DND-41 (cell line): ENCODE data around the gene INPP5F.

Experiments used
- ATAC-seq: fragments of 200-7000 bp; cut with Tn5 transposase; 3 replicates; pipeline ENCODE4 v1.9.1; 2021; ENCODE audit warnings: low read depth; ENCODE audit not compliant: insufficient read depth
- DNase-seq: peaks from one replicate; pipeline ENCODE4 v3.0.0-alpha.2; 2020
- H2AFZ ChIP-seq: 2 replicates; pipeline ENCODE4 v1.6.0; 2012; ENCODE audit warnings: low read depth, low read length
- H3K27ac ChIP-seq: 2 replicates; pipeline ENCODE4 v1.5.1; 2012; ENCODE audit warnings: low read length, inconsistent platforms
- H3K27me3 ChIP-seq: fragments of 200-600 bp; sonication (generic); 2 replicates; pipeline ENCODE4 v1.6.0; 2012; ENCODE audit warnings: low read length, mild to moderate bottlenecking, inconsistent platforms; ENCODE audit not compliant: insufficient read depth, poor library complexity
- H3K36me3 ChIP-seq: 2 replicates; pipeline ENCODE4 v1.5.1; 2012; ENCODE audit warnings: low read length, inconsistent platforms; ENCODE audit not compliant: insufficient read depth
- H3K4me1 ChIP-seq: 2 replicates; pipeline ENCODE4 v1.5.1; 2012; ENCODE audit warnings: mild to moderate bottlenecking, low read length; ENCODE audit not compliant: insufficient read depth
- H3K4me2 ChIP-seq: 2 replicates; pipeline ENCODE4 v1.6.0; 2012; ENCODE audit warnings: mild to moderate bottlenecking, moderate library complexity, low read length, inconsistent platforms; ENCODE audit not compliant: insufficient read depth
- H3K4me3 ChIP-seq, 2 experiments: fragments of 200-600 bp in 1 of 2; shearing (Covaris generic) in 1 of 2; 2 replicates each; pipeline ENCODE4 v1.5.1; 2012 to 2016; ENCODE audit warnings: inconsistent platforms in 2 of 2, low read length in 2 of 2, mild to moderate bottlenecking in 2 of 2, low read depth in 1 of 2, moderate library complexity in 1 of 2
- H3K79me2 ChIP-seq: 2 replicates; pipeline ENCODE4 v1.6.0; 2012; ENCODE audit warnings: low read length, inconsistent platforms; ENCODE audit not compliant: insufficient read depth
- H3K9ac ChIP-seq: 2 replicates; pipeline ENCODE4 v1.6.0; 2012; ENCODE audit warnings: low read depth, mild to moderate bottlenecking, inconsistent platforms, low read length, moderate library complexity
- H3K9me3 ChIP-seq: 2 replicates; pipeline ENCODE4 v1.5.1; 2012; ENCODE audit warnings: low read length, moderate library complexity, mild to moderate bottlenecking, inconsistent platforms; ENCODE audit not compliant: insufficient read depth, severe bottlenecking
- H4K20me1 ChIP-seq: 2 replicates; pipeline ENCODE4 v1.6.0; 2012; ENCODE audit warnings: low read length; ENCODE audit not compliant: insufficient read depth
- EZH2 ChIP-seq: IDR thresholded peaks from 3 replicates; pipeline ENCODE4 v1.6.1; 2012; ENCODE audit warnings: borderline replicate concordance, low read depth, mild to moderate bottlenecking, moderate library complexity, low read length, inconsistent platforms; ENCODE audit not compliant: severe bottlenecking
- TF ChIP-seq, protein P1 (sequence below): IDR thresholded peaks from 2 replicates; pipeline ENCODE4 v1.5.1; 2012; ENCODE audit warnings: borderline replicate concordance, low read length, moderate library complexity, mild to moderate bottlenecking; ENCODE audit not compliant: poor library complexity, severe bottlenecking; ENCODE audit errors: extremely low read depth

Gene INPP5F

GRCh38 chr10:119726676-119727261, 919 bp downstream of the INPP5F start:
- Histone ChIP-seq H3K27me3 (no peaks in the 10 kb centered on the region), H3K4me2 (peak overlapping the region; percentile 83), H3K4me3 (peak overlapping the region; percentile 79 to 80; a peak in 3 of 4 replicates), H2AFZ (peak overlapping the region; percentile 80), H3K27ac (peak overlapping the region; percentile 62), H3K36me3 (no peaks in the 10 kb centered on the region), H3K4me1 (peaks cover 41% of the 10 kb centered on the region), H3K9me3 (no peaks in the 10 kb centered on the region), H3K9ac (peak overlapping the region; percentile 76), H4K20me1 (no peaks in the 10 kb centered on the region; the same call in 1 of the 2 replicates), H3K79me2 (peaks cover 21% of the 10 kb centered on the region)
- DNase-seq: no peak
- no peak for ATAC-seq
- TF ChIP-seq EZH2: no peak
- TF ChIP-seq, protein P1, sequence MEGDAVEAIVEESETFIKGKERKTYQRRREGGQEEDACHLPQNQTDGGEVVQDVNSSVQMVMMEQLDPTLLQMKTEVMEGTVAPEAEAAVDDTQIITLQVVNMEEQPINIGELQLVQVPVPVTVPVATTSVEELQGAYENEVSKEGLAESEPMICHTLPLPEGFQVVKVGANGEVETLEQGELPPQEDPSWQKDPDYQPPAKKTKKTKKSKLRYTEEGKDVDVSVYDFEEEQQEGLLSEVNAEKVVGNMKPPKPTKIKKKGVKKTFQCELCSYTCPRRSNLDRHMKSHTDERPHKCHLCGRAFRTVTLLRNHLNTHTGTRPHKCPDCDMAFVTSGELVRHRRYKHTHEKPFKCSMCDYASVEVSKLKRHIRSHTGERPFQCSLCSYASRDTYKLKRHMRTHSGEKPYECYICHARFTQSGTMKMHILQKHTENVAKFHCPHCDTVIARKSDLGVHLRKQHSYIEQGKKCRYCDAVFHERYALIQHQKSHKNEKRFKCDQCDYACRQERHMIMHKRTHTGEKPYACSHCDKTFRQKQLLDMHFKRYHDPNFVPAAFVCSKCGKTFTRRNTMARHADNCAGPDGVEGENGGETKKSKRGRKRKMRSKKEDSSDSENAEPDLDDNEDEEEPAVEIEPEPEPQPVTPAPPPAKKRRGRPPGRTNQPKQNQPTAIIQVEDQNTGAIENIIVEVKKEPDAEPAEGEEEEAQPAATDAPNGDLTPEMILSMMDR: no peak

DNA sequence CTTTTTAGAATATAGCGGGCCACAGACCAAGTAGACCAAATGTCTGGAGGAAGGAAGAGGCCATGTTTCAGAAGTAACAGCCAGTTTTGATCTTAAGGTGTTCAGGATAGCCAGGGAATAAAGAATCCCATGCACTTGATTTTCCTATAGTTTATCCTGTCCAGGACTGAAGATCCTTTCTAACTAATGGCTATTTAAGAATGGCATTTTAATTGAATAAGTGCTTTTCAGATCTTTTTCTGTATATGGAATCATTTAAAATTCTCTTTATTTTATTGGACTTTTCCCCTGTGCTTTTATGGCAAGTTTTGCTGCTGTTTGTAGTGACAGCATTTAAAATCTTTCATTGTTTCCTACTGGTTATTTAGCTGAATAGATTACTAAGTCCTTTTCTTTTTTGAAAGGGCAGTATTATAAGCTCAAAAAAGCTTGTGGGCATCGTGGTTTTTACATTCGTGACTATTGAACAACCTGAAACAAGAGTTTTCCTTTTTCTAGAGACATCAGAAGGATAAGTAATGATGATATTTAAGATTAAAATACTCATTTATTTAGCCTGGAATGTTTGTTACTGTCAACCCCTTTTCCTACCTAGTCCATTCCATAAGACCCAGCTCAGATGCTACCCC, 2.4 kb downstream of the INPP5F start:
- no peaks in the 10 kb centered on the region for H3K27me3 ChIP-seq
- no peak overlapping the region for H3K27ac ChIP-seq
- H2AFZ ChIP-seq: no peak overlapping the region
- H3K4me3 ChIP-seq: no peak overlapping the region
- TF ChIP-seq EZH2: no peak
- TF ChIP-seq, protein P1: no peak
- H3K9me3 ChIP-seq: no peaks in the 10 kb centered on the region
- H3K36me3 ChIP-seq: no peaks in the 10 kb centered on the region
- no peak for ATAC-seq
- no peak overlapping the region for H3K9ac ChIP-seq
- peaks cover 21% of the 10 kb centered on the region for H3K79me2 ChIP-seq
- no peaks in the 10 kb centered on the region; the same call in 1 of the 2 replicates for H4K20me1 ChIP-seq
- H3K4me1 ChIP-seq: peaks cover 41% of the 10 kb centered on the region
- H3K4me2 ChIP-seq: peak overlapping the region; percentile 83
- no peak for DNase-seq

DNA sequence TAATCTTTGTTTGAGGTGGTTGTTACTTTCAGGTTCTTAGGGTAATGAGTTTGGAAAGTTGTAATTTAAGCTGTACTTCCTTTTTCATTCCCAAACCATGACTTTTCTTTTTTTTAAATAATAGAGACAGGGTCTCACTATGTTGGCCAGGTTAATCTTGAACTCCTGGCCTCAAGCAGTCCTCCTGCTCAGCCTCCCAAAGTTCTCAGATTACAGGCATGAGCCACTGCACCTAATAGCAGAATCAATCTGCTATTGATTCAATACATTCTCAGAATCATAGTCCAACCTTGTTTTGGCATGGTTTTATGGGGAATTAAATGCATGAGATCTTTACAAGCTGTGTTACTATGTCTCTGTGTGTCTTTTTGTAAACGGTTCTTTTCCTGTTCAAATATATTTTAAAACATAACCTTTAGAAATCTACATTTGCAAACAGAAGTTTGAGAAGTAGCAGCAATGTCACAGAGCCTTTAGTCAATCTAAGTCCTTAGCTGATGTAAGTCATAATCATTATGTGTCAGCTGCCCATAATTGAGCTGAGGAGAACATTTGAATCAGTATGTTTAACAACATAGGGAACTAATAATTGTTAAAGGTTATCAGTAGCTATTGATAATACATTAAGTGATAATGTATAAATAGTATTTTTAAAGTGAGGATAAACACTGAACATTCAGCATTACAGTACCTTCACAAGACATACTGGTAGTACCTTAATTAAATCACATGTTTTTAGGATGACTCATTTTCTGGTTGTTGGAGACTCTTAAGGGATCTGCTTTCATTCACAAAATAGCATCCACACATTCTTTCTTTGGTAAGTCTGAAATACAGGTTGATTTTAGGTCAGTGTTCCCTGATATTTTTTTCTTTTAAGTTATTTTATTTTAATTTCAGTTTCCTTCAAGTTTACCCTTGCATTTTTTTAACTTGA, 8.8 kb downstream of the INPP5F start:
- peaks cover 3% of the 10 kb centered on the region; the same call in 1 of the 2 replicates for H3K79me2 ChIP-seq
- H3K9me3 ChIP-seq: no peaks in the 10 kb centered on the region
- ATAC-seq: no peak
- no peak overlapping the region for H3K27ac ChIP-seq
- no peaks in the 10 kb centered on the region for H3K4me1 ChIP-seq
- no peak overlapping the region for H3K4me2 ChIP-seq
- DNase-seq: no peak
- H3K36me3 ChIP-seq: no peaks in the 10 kb centered on the region
- TF ChIP-seq, protein P1: no peak
- TF ChIP-seq EZH2: no peak
- H3K27me3 ChIP-seq: no peaks in the 10 kb centered on the region
- no peak overlapping the region for H3K9ac ChIP-seq
- no peak overlapping the region for H2AFZ ChIP-seq
- 0 out of 2 replicates have a peak, but pooled peaks cover 3% of the 10 kb centered on the region for H4K20me1 ChIP-seq
- H3K4me3 ChIP-seq: no peak overlapping the region
